ENCODE results near the gene OPN1MW2. TPM values are rescaled to one million over a fixed set of nuclear protein-coding genes. Genes with fewer than 3 reads are reported as not detected.
"Not testable (repeated sequence)": the region's sequence is repeated elsewhere in the genome, so short reads cannot be mapped to it uniquely, and the experiment has no call there.

The OPN1MW2 gene
- not detected for total RNA-seq

- DNase-seq (ENCODE audit: low spot score); ATAC-seq (ENCODE audit: low FRiP score): not testable (repeated sequence)
These were observed at the start of gene OPN1MW2 for GRCh38 chrX:154219456-154219855. OPN1MW2 (plus strand) TSS chrX:154219756; CDS start chrX:154219816, 60 bp downstream.

GRCh38 chrX:154172535-154172943 lies 47.0 kb upstream of the OPN1MW2 start:
- not testable (repeated sequence) for DNase-seq (ENCODE audit: low spot score)
- ATAC-seq (ENCODE audit: low FRiP score), result peak; percentile 88

DNA sequence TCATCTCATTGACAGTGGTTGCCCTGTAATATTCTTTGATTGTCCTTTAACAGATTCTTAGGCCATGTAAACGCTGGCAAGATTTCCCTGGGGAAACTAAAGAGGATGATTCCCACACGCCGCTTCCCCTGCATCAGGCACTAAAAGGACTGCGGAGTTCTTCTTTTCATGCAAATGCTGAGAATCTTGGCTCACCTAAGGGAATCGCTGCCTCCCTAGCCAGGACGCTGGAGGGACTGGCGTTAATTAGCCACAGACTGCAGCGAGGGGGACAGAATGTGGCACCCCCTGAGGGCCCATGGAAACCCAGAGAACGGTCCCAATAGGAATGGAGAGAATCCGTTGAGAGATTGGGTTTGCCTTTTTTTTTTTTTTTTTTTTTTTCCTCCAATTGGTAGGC lies 45.2 kb upstream of the OPN1MW2 start:
- not testable (repeated sequence) for DNase-seq (ENCODE audit: low spot score); ATAC-seq (ENCODE audit: low FRiP score)

DNA sequence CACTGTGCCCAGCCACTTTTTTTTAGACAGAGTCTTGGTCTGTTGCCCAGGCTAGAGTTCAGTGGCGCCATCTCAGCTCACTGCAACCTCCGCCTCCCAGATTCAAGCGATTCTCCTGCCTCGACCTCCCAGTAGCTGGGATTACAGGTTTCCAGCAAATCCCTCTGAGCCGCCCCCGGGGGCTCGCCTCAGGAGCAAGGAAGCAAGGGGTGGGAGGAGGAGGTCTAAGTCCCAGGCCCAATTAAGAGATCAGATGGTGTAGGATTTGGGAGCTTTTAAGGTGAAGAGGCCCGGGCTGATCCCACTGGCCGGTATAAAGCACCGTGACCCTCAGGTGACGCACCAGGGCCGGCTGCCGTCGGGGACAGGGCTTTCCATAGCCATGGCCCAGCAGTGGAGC lies 37.3 kb upstream of the OPN1MW2 start, which contains the start of gene OPN1MW:
Gene OPN1MW (plus strand): TSS at position 301 of the 400 bp plus-strand sequence. CDS start 82 bp downstream, at position 383.
- ATAC-seq (ENCODE audit: low FRiP score), result not testable (repeated sequence)

GRCh38 chrX:154183794-154184193 lies 35.8 kb upstream of the OPN1MW2 start:
- not testable (repeated sequence) for ATAC-seq (ENCODE audit: low FRiP score); DNase-seq (ENCODE audit: low spot score)

More for the DNA sequence above, 37.3 kb upstream of the OPN1MW2 start, which contains the start of gene OPN1MW:
- not testable (repeated sequence) for DNase-seq (ENCODE audit: low spot score)

GRCh38 chrX:154192846-154193245 lies 26.7 kb upstream of the OPN1MW2 start:
- ATAC-seq (ENCODE audit: low FRiP score); DNase-seq (ENCODE audit: low spot score): not testable (repeated sequence)

- not testable (repeated sequence) for DNase-seq (ENCODE audit: low spot score)
- peak; percentile 53 for ATAC-seq (ENCODE audit: low FRiP score)
These were observed 25.2 kb upstream of the OPN1MW2 start for GRCh38 chrX:154194316-154194715.

GRCh38 chrX:154196466-154196865 lies 23.1 kb upstream of the OPN1MW2 start:
- ATAC-seq (ENCODE audit: low FRiP score), result not testable (repeated sequence)

GRCh38 chrX:154209670-154210418 lies 9.7 kb upstream of the OPN1MW2 start:
- not testable (repeated sequence) for DNase-seq (ENCODE audit: low spot score)
- peak; percentile 73 for ATAC-seq (ENCODE audit: low FRiP score)

More at GRCh38 chrX:154196466-154196865, 23.1 kb upstream of the OPN1MW2 start:
- not testable (repeated sequence) for DNase-seq (ENCODE audit: low spot score)

DNA sequence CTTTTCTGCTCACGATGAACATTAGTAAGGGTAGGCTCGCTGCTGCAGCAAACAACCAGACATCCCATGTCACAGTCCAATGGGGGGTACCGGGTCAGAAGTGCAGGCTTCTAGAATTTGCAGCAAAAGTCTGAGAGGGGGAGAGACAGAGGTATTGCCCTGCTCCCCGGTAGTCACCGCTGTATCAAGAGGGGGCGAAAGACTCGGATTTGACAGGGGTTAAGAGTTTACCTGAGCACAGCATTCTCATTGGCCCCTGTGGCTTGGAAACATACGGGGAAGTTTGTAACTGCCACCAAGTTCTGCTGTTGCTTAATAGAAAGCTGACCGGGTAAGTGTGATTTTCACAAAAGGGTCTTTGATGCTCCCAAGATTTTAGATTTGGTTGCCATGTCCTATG lies 8.5 kb upstream of the OPN1MW2 start:
- ATAC-seq (ENCODE audit: low FRiP score), result not testable (repeated sequence)
- DNase-seq (ENCODE audit: low spot score), result peak; percentile 22

DNA sequence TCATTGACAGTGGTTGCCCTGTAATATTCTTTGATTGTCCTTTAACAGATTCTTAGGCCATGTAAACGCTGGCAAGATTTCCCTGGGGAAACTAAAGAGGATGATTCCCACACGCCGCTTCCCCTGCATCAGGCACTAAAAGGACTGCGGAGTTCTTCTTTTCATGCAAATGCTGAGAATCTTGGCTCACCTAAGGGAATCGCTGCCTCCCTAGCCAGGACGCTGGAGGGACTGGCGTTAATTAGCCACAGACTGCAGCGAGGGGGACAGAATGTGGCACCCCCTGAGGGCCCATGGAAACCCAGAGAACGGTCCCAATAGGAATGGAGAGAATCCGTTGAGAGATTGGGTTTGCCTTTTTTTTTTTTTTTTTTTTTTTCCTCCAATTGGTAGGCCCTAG lies 8.1 kb upstream of the OPN1MW2 start:
- ATAC-seq (ENCODE audit: low FRiP score); DNase-seq (ENCODE audit: low spot score): not testable (repeated sequence)

DNA sequence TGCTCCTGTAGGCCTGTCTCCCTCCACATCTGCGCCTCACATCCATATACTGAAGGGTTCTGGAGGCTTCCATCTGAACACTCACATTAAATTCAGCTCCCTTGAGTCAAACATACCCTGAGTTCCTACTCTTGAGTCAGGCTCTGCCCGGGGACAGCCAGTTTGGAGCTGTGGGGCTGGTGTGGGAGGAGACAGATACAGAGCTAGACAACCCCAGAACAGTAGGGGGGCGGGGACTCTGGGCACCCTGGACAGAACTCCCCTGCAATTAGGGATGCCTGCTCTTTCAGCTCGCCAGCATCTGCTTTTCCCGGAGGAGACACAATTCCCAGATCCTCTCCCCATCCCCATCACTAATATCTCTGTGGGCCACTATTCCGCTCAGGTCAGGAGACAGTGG lies 5.7 kb downstream of the OPN1MW2 start:
- ATAC-seq (ENCODE audit: low FRiP score); DNase-seq (ENCODE audit: low spot score): not testable (repeated sequence)

- DNase-seq (ENCODE audit: low spot score); ATAC-seq (ENCODE audit: low FRiP score): not testable (repeated sequence)
These were observed 7.2 kb downstream of the OPN1MW2 start for GRCh38 chrX:154226706-154227105.

GRCh38 chrX:154231443-154231842 lies 11.9 kb downstream of the OPN1MW2 start:
- not testable (repeated sequence) for ATAC-seq (ENCODE audit: low FRiP score); DNase-seq (ENCODE audit: low spot score)

DNA sequence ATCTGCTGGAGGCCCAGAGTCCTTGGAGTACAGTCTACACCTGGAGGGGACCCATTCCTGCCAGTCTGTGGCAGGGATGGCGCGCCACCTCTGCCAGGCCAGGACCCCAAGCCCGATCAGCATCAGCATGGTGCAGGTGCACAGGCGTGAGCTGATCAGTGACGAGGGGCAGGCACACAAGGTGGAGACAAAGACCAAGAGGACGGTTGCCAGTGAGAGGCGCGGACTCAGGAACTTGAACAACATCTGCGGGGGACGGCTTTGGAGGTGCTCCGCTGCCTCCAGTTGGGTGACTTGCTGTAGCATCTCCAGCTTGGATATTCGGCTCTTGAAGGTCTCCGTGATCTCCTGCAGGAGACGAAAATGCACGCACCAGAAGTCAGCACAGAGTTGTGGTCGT lies 14.1 kb downstream of the OPN1MW2 start:
- DNase-seq (ENCODE audit: low spot score); ATAC-seq (ENCODE audit: low FRiP score): not testable (repeated sequence)

DNA sequence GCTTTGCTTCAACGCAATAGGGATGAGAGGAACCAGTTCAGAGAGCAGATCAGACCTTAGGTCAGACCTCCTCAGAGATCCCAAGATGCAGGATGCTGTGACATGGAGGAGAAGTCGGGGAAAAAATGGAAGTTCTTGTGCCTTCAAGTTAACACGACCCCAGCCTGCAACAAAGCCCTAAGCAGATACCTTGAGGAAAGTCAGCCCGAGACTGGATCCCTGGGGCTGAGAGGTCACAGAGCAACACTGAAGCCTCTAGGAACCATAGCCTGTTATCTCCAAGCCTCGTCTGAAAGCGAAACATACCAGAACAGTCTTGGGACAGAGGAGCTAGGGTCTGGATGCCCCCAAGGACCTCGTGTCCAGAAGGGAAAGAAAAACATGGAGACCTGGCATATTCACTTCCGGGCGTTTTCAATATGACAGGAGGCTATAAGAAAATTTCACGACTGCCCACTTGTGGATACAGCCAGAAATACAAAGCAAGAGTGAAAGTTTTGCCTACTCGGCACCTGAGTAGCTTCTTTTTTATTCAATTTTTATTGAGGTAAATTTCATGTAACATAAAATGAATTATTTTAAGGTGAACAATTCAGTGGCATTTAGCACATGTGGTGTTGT lies 19.5 kb downstream of the OPN1MW2 start:
- not testable (repeated sequence) for ATAC-seq (ENCODE audit: low FRiP score)
- DNase-seq (ENCODE audit: low spot score), result peak; percentile 11

- DNase-seq (ENCODE audit: low spot score), result peak; percentile 22
- peak; percentile 70 for ATAC-seq (ENCODE audit: low FRiP score)
These were observed 20.5 kb downstream of the OPN1MW2 start for GRCh38 chrX:154239982-154240503.

DNA sequence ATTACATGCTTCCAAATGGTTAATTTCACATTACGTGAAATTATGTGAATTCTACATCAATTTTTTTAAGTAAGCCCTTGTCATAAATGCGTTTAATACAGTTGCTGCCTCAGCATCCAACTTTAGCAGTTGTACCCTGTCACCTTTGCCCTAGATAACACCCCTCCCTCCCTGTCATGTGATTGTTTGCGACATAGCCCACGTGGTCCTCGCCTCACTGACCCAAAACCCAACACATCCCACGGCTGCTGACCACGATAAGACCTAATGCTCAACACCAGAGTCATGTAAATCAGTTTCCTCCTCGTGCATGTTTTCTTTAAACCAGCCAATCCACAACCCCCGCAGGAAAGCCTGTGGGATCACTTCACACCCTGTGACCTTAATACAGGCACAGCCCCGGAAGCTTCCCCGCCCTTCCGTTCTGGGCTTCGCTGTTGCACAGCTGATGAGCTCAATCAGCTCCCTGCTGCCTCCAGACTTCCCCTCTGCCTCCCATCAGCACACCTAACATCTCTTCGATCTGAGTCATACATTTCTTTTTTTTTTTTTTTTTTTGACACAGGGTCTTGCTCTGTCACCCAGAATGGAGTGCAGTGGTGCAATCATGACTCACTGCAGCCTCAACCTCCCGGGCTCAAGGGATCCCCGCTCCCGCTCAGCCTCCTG lies 28.0 kb downstream of the OPN1MW2 start:
- DNase-seq (ENCODE audit: low spot score), result not testable (repeated sequence)
- peak; percentile 88 for ATAC-seq (ENCODE audit: low FRiP score)

DNA sequence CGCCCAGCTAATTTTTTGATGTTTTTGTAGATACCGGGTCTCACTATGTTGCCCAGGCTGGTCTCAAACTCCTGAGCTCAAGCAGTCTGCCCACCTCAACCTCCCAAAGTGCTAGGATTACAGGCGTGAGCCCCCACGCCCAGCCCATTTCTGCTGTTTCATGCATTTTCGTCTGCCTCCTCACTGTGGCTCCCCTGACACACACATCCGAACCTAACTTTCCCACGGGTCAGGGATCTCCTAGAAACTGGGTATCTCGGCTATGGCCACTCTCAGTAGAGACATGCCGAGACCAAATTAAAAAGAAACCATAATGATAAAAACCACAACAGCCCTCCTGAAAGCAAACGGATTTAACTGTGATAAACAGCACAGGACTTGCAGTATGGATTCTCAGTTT lies 28.5 kb downstream of the OPN1MW2 start:
- DNase-seq (ENCODE audit: low spot score); ATAC-seq (ENCODE audit: low FRiP score): not testable (repeated sequence)
